OCI-LY1 (cell line): ENCODE measurements around the gene ANKRD33B.

Experiments
- CTCF ChIP-seq: fragments of 200-600 bp; sonication (generic), shearing (Covaris generic); IDR thresholded peaks from 2 replicates; pipeline ENCODE4 v1.5.1; 2017; ENCODE audit warnings: mild to moderate bottlenecking, antibody characterized with exemption, low read length, moderate library complexity, mixed read lengths
- EZH2 ChIP-seq: fragments of 200-600 bp; sonication (generic), shearing (Covaris generic); IDR thresholded peaks from 2 replicates; pipeline ENCODE4 v1.8.0; 2017; ENCODE audit warnings: borderline replicate concordance, mixed run types, mild to moderate bottlenecking, antibody characterized with exemption, low read length, moderate library complexity, mixed read lengths

GRCh38 chr5:10585518-10585915 lies 21.6 kb downstream of the ANKRD33B start:
- no peak for TF ChIP-seq CTCF
- no peak for TF ChIP-seq EZH2
